GM23338 (cell line): ENCODE data around the gene CSNK2B. TPM values are rescaled to one million over a fixed set of nuclear protein-coding genes. Genes with fewer than 3 reads are reported as not detected.
A peak's percentile ranks its signal among the peaks of the same experiment; 100 is the strongest.

Source experiments
- ATAC-seq: fragments of 200-7000 bp; cut with Tn5 transposase; 3 replicates; pipeline ENCODE4 v1.9.1; 2020
- DNase-seq: peaks from one replicate; pipeline ENCODE4 v3.0.0-alpha.2; 2015; ENCODE audit warnings: low spot score
- H2AFZ ChIP-seq: fragments of 200-600 bp; sonication (generic); 2 replicates; pipeline ENCODE4 v1.8.0; 2016; ENCODE audit warnings: antibody characterized with exemption, mild to moderate bottlenecking, moderate library complexity
- H3F3A ChIP-seq: fragments of 200-600 bp; sonication (generic); replicated peaks from 2 replicates; pipeline ENCODE4 v1.8.0; 2017; ENCODE audit warnings: antibody characterized with exemption, mixed run types, low read depth
- H3K27ac ChIP-seq: fragments of 200-600 bp; sonication (generic); 2 replicates; pipeline ENCODE4 v1.6.1; 2016; ENCODE audit warnings: low read depth
- H3K27me3 ChIP-seq: fragments of 200-600 bp; sonication (generic); 2 replicates; pipeline ENCODE4 v1.8.0; 2016; ENCODE audit warnings: mild to moderate bottlenecking, mixed run types, moderate library complexity; ENCODE audit not compliant: insufficient read depth
- H3K36me3 ChIP-seq: fragments of 200-600 bp; sonication (generic); 2 replicates; pipeline ENCODE4 v1.8.0; 2016; ENCODE audit warnings: mild to moderate bottlenecking; ENCODE audit not compliant: insufficient read depth
- H3K4me1 ChIP-seq: fragments of 200-600 bp; sonication (generic); 2 replicates; pipeline ENCODE4 v1.8.0; 2016; ENCODE audit warnings: mild to moderate bottlenecking, moderate library complexity; ENCODE audit not compliant: insufficient read depth
- H3K4me2 ChIP-seq: fragments of 200-600 bp; sonication (generic); 2 replicates; pipeline ENCODE4 v1.7.1; 2017; ENCODE audit warnings: mixed run types
- H3K4me3 ChIP-seq: fragments of 200-600 bp; sonication (generic); 2 replicates; pipeline ENCODE4 v1.6.1; 2016; ENCODE audit warnings: mixed run types
- H3K79me2 ChIP-seq: fragments of 200-600 bp; sonication (generic); replicated peaks from 2 replicates; pipeline ENCODE4 v1.8.0; 2017; ENCODE audit warnings: mild to moderate bottlenecking; ENCODE audit not compliant: insufficient read depth
- H3K9me2 ChIP-seq: fragments of 200-600 bp; sonication (generic); 2 replicates; pipeline ENCODE4 v1.8.0; 2017; ENCODE audit not compliant: insufficient read depth
- H4K20me1 ChIP-seq: fragments of 200-600 bp; sonication (generic); replicated peaks from 2 replicates; pipeline ENCODE4 v1.8.0; 2017; ENCODE audit warnings: mild to moderate bottlenecking; ENCODE audit not compliant: insufficient read depth
- H3K27ac Mint-ChIP-seq: 2 replicates; pipeline ENCODE4 v1.8.0; 2020; ENCODE audit warnings: inconsistent platforms, mild to moderate bottlenecking, moderate library complexity, mixed read lengths
- H3K27me3 Mint-ChIP-seq: 3 replicates; pipeline ENCODE4 v1.8.0; 2022; ENCODE audit warnings: low read depth, mild to moderate bottlenecking, moderate library complexity, mixed read lengths, inconsistent platforms; ENCODE audit not compliant: insufficient read depth, poor library complexity
- H3K36me3 Mint-ChIP-seq: 3 replicates; pipeline ENCODE4 v1.8.0; 2021; ENCODE audit warnings: low read depth, mild to moderate bottlenecking, inconsistent platforms, moderate library complexity, mixed read lengths
- H3K4me1 Mint-ChIP-seq: 3 replicates; pipeline ENCODE4 v1.8.0; 2020; ENCODE audit warnings: mild to moderate bottlenecking, inconsistent platforms, mixed read lengths
- H3K4me3 Mint-ChIP-seq: 3 replicates; pipeline ENCODE4 v1.8.0; 2021; ENCODE audit warnings: moderate library complexity, mild to moderate bottlenecking, inconsistent platforms, mixed read lengths
- H3K9me3 Mint-ChIP-seq: 3 replicates; pipeline ENCODE4 v1.8.0; 2020; ENCODE audit warnings: moderate library complexity, mild to moderate bottlenecking, inconsistent platforms, mixed read lengths
- CREB1 ChIP-seq: fragments of 250-450 bp; sonication (Bioruptor Pico); IDR thresholded peaks from 2 replicates; pipeline ENCODE4 v1.5.0; 2020; ENCODE audit warnings: low read depth, mild to moderate bottlenecking, moderate library complexity
- ETS1 ChIP-seq: IDR thresholded peaks from 2 replicates; pipeline ENCODE4 v1.6.1; 2016; ENCODE audit warnings: antibody characterized with exemption
- EZH2 ChIP-seq: fragments of 200-600 bp; sonication (generic); IDR thresholded peaks from one replicate; pipeline ENCODE4 v1.8.0; 2017; ENCODE audit warnings: antibody characterized with exemption, mild to moderate bottlenecking, low read depth; ENCODE audit not compliant: unreplicated experiment
- JUNB ChIP-seq: IDR thresholded peaks from one replicate; pipeline ENCODE4 v1.6.1; 2016; ENCODE audit warnings: antibody characterized with exemption; ENCODE audit not compliant: unreplicated experiment
- REST ChIP-seq: IDR thresholded peaks from one replicate; pipeline ENCODE4 v1.6.1; 2018; ENCODE audit warnings: antibody characterized with exemption; ENCODE audit not compliant: unreplicated experiment
- STAT1 ChIP-seq: IDR thresholded peaks from one replicate; pipeline ENCODE4 v1.6.1; 2016; ENCODE audit warnings: antibody characterized with exemption; ENCODE audit not compliant: unreplicated experiment
- ZNF462 ChIP-seq: fragments of 250-450 bp; sonication (Bioruptor Pico); IDR thresholded peaks from 2 replicates; pipeline ENCODE4 v1.5.0; 2020; ENCODE audit warnings: mild to moderate bottlenecking, moderate library complexity
- polyA plus RNA-seq: library from polyadenylated mRNA; unstranded; fragments of >200 nt; fragmentation: Nextera tagmentation; extraction: Ambion mirVana; gene quantifications from 2 replicates; pipeline ENCODE4 v1.2.1, GENCODE V29; 2016
- total RNA-seq: library from RNA; depleted of rRNA; stranded (reverse); fragments of >200 nt; shearing (Covaris generic); gene quantifications from 2 replicates; pipeline ENCODE4 v1.2.3, GENCODE V29; 2014
- TF ChIP-seq, protein P1 (sequence below), 2 experiments: fragments of 200-600 bp in 1 of 2; sonication (generic) in 1 of 2; conservative IDR thresholded peaks; 2 replicates each; pipeline versions ENCODE4 v1.5.1 to v1.6.1; 2016 to 2017; ENCODE audit warnings: antibody characterized with exemption in 2 of 2, low read depth in 2 of 2, mild to moderate bottlenecking in 2 of 2, moderate library complexity in 1 of 2

Gene CSNK2B
- total and polyA plus RNA-seq, 2 experiments from 2014 or later = 260 to 271 TPM

- no peak for TF ChIP-seq ZNF462 (CRISPR knock-in tag)
- no peak for TF ChIP-seq JUNB
- TF ChIP-seq ETS1 = peak; percentile 63; the same call in 1 of the 2 replicates
Measured at GRCh38 chr6:31702819-31703716, 37.2 kb downstream of the CSNK2B start, which contains the start of gene ABHD16A (continued).

DNA sequence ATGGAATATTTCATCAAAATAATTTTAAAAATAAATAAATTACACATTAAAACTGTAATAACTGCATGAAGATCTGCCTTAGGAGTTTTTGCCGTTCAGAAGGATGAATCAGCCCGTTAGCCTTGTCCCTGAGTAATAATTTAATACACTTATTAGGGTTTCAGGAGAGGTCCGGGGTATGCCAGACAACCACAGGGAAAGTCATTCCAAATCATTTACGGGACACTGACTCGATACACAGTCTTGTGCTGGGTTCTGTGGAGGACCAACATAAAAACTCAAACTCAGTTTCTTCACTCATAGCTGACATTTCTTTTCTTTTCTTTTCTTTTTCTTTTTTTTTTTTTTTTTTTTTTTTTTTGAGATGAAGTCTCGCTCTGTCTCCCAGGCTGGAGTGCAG, 40.1 kb downstream of the CSNK2B start:
- Mint-ChIP-seq H3K4me1 (peaks cover 13% of the 10 kb centered on the region), H3K9me3 (no peaks in the 10 kb centered on the region)
- no peak for ATAC-seq
- no peak for TF ChIP-seq EZH2
- no peak for TF ChIP-seq ETS1
- no peak for TF ChIP-seq STAT1
- TF ChIP-seq CREB1 = no peak
- no peak for TF ChIP-seq REST
- TF ChIP-seq, protein P1, sequence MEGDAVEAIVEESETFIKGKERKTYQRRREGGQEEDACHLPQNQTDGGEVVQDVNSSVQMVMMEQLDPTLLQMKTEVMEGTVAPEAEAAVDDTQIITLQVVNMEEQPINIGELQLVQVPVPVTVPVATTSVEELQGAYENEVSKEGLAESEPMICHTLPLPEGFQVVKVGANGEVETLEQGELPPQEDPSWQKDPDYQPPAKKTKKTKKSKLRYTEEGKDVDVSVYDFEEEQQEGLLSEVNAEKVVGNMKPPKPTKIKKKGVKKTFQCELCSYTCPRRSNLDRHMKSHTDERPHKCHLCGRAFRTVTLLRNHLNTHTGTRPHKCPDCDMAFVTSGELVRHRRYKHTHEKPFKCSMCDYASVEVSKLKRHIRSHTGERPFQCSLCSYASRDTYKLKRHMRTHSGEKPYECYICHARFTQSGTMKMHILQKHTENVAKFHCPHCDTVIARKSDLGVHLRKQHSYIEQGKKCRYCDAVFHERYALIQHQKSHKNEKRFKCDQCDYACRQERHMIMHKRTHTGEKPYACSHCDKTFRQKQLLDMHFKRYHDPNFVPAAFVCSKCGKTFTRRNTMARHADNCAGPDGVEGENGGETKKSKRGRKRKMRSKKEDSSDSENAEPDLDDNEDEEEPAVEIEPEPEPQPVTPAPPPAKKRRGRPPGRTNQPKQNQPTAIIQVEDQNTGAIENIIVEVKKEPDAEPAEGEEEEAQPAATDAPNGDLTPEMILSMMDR (conservative IDR thresholded peaks at IDR 0.05; ENCODE audit: low read depth in 2 of 2) = no peak
- TF ChIP-seq JUNB = no peak

More for the DNA sequence above, 40.1 kb downstream of the CSNK2B start:
- H3F3A ChIP-seq = peaks cover 3% of the 10 kb centered on the region; the same call in 1 of the 2 replicates
- no peak overlapping the region for H3K4me3 ChIP-seq
- Mint-ChIP-seq H3K27ac (no peak overlapping the region), H3K4me3 (no peak overlapping the region), H3K27me3 (peaks cover 14% of the 10 kb centered on the region), H3K36me3 (no peaks in the 10 kb centered on the region; the same call in 2 of the 3 replicates)
- H3K4me1 ChIP-seq = peaks cover 5% of the 10 kb centered on the region; the same call in 1 of the 2 replicates
- H3K36me3 ChIP-seq = no peaks in the 10 kb centered on the region
- no peaks in the 10 kb centered on the region for H3K27me3 ChIP-seq
- no peaks in the 10 kb centered on the region for H3K9me2 ChIP-seq
- H3K4me2 ChIP-seq = no peak overlapping the region
- no peak for DNase-seq
- peaks cover 13% of the 10 kb centered on the region; the same call in 1 of the 2 replicates for H3K79me2 ChIP-seq
- H4K20me1 ChIP-seq = 0 out of 2 replicates have a peak, but pooled peaks cover 3% of the 10 kb centered on the region
- H3K27ac ChIP-seq = no peak overlapping the region
- H2AFZ ChIP-seq = no peak overlapping the region
